Liver (tissue), 3 donors: ENCODE results near the gene AKT1S1.

ENCODE experiments used
- EGR1 ChIP-seq, 2 donors: IDR thresholded peaks; 2 replicates each; pipeline ENCODE4 v1.6.1; 2016 to 2018; ENCODE audit warnings: antibody characterized with exemption in 2 of 2, low read depth in 2 of 2
- FOXA1 ChIP-seq: IDR thresholded peaks from 2 replicates; pipeline ENCODE4 v1.6.1; 2016; ENCODE audit warnings: antibody characterized with exemption
- GABPA ChIP-seq, 2 donors: IDR thresholded peaks in 1 of 2; conservative IDR thresholded peaks in 1 of 2; 2 replicates each; pipeline ENCODE4 v1.6.1; 2016; ENCODE audit warnings: antibody characterized with exemption in 2 of 2, mild to moderate bottlenecking in 1 of 2, moderate library complexity in 1 of 2
- JUND ChIP-seq, 2 donors: IDR thresholded peaks; 2 replicates each; pipeline ENCODE4 v1.6.1; 2016; ENCODE audit warnings: antibody characterized with exemption in 2 of 2
- RAD21 ChIP-seq, 2 donors: IDR thresholded peaks; 2 replicates each; pipeline ENCODE4 v1.6.1; 2016; ENCODE audit warnings: antibody characterized with exemption in 2 of 2, mild to moderate bottlenecking in 2 of 2
- REST ChIP-seq: IDR thresholded peaks from 2 replicates; pipeline ENCODE4 v1.6.1; 2016; ENCODE audit warnings: antibody characterized with exemption, mild to moderate bottlenecking
- RXRA ChIP-seq, 2 donors: IDR thresholded peaks; 2 replicates each; pipeline ENCODE4 v1.6.1; 2017 to 2018; ENCODE audit warnings: antibody characterized with exemption in 2 of 2, mild to moderate bottlenecking in 1 of 2
- SP1 ChIP-seq: IDR thresholded peaks from 2 replicates; pipeline ENCODE4 v1.6.1; 2018; ENCODE audit warnings: antibody characterized with exemption, mild to moderate bottlenecking
- TAF1 ChIP-seq: conservative IDR thresholded peaks from 2 replicates; pipeline ENCODE4 v1.6.1; 2016; ENCODE audit warnings: antibody characterized with exemption, mild to moderate bottlenecking
- YY1 ChIP-seq: IDR thresholded peaks from 2 replicates; pipeline ENCODE4 v1.6.1; 2016; ENCODE audit warnings: antibody characterized with exemption, mild to moderate bottlenecking
- ZBTB33 ChIP-seq: IDR thresholded peaks from 2 replicates; pipeline ENCODE4 v1.6.1; 2016; ENCODE audit warnings: antibody characterized with exemption
- TF ChIP-seq, protein P1 (sequence below): IDR thresholded peaks from 2 replicates; pipeline ENCODE4 v1.6.1; 2016; ENCODE audit warnings: antibody characterized with exemption
- TF ChIP-seq, protein P2 (sequence below): fragments of 150-350 bp; IDR thresholded peaks from 2 replicates; pipeline ENCODE4 v1.5.1; 2017; ENCODE audit warnings: improper control_type of control experiment, low read depth, low read length; ENCODE audit not compliant: missing input control
- TF ChIP-seq, protein P3 (sequence below): IDR thresholded peaks from 2 replicates; pipeline ENCODE4 v1.6.1; 2016; ENCODE audit warnings: antibody characterized with exemption
- donor health status: healthy.
- donor health status: healthy.

DNA sequence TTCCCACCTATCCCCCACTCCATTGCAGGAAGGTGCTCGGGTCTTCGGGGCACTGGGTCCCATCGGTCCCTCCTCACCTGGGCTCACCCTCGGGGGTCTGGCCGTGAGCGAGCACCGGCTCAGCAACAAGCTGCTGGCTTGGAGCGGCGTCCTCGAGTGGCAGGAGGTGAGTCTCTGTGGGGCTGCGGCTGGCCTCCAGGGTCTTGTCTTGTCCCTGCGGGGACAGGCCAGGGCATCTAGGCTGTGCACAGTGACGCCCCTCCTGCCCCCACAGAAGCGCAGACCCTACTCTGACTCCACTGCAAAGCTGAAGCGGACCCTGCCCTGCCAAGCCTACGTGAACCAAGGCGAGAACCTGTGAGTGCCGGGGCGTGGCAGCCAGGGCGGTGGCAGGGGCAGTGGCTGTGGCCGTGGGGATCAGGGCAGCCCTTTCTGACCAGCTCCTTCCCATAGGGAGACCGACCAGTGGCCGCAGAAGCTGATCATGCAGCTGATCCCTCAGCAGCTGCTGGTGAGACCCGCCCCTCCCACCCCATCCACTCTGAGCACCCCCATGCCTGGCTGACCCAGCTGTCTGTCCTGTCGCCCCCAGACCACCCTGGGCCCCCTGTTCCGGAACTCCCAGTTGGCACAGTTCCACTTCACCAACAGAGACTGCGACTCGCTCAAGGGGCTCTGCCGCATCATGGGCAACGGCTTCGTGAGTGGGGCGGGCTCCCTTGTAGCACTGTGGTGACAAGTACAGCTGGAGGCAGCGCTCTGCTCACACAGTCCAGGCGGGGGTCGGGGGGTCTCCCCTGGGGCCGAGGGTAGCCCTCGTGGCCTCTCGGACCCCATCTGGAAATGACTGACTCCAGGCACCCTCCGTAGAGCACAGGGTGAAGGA, 22.5 kb downstream of the AKT1S1 start:
- TF ChIP-seq JUND (IDR thresholded peaks at IDR 0.05) (no peak), RAD21 (IDR thresholded peaks at IDR 0.05) (no peak), YY1 (no peak), REST (no peak), GABPA (IDR thresholded peaks at IDR 0.05 in 1 of 2, conservative IDR thresholded peaks at IDR 0.05 in 1 of 2) (no peak), TAF1 (no peak), RXRA (IDR thresholded peaks at IDR 0.05) (no peak), FOXA1 (no peak), ZBTB33 (no peak), EGR1 (IDR thresholded peaks at IDR 0.05; ENCODE audit: low read depth in 2 of 2) (no peak), SP1 (no peak)
- TF ChIP-seq, protein P1, sequence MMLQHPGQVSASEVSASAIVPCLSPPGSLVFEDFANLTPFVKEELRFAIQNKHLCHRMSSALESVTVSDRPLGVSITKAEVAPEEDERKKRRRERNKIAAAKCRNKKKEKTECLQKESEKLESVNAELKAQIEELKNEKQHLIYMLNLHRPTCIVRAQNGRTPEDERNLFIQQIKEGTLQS: no peak
- TF ChIP-seq, protein P2, sequence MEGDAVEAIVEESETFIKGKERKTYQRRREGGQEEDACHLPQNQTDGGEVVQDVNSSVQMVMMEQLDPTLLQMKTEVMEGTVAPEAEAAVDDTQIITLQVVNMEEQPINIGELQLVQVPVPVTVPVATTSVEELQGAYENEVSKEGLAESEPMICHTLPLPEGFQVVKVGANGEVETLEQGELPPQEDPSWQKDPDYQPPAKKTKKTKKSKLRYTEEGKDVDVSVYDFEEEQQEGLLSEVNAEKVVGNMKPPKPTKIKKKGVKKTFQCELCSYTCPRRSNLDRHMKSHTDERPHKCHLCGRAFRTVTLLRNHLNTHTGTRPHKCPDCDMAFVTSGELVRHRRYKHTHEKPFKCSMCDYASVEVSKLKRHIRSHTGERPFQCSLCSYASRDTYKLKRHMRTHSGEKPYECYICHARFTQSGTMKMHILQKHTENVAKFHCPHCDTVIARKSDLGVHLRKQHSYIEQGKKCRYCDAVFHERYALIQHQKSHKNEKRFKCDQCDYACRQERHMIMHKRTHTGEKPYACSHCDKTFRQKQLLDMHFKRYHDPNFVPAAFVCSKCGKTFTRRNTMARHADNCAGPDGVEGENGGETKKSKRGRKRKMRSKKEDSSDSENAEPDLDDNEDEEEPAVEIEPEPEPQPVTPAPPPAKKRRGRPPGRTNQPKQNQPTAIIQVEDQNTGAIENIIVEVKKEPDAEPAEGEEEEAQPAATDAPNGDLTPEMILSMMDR: no peak
- TF ChIP-seq, protein P3, sequence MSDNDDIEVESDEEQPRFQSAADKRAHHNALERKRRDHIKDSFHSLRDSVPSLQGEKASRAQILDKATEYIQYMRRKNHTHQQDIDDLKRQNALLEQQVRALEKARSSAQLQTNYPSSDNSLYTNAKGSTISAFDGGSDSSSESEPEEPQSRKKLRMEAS: no peak
